ENCODE data around the gene PCSK1.

Gene PCSK1

GRCh38 chr5:96433066-96433447 is at the start of gene PCSK1:
PCSK1 (minus strand) TSS chr5:96433248; CDS start chr5:96433042, 206 bp downstream.
- no peak for DNase-seq

DNA sequence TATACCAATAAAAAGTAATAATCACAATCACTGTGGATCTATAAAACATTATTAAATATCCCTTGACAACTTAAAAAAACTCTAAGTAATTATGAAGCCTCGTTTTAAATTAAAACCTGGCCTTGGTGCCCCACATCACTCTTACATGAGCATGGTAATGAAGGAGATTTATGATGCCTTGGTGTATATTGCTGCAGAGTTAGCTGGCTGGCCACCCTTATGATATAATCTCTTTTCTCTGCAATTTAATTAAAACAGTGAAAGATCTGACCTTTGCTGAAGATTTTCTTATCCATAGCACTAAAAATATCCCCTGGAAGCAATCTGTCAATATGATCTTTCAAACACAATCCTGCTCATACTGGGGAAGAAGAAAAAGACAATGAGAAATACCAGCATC is 48.8 kb upstream of the PCSK1 start:
- no peak for DNase-seq

DNA sequence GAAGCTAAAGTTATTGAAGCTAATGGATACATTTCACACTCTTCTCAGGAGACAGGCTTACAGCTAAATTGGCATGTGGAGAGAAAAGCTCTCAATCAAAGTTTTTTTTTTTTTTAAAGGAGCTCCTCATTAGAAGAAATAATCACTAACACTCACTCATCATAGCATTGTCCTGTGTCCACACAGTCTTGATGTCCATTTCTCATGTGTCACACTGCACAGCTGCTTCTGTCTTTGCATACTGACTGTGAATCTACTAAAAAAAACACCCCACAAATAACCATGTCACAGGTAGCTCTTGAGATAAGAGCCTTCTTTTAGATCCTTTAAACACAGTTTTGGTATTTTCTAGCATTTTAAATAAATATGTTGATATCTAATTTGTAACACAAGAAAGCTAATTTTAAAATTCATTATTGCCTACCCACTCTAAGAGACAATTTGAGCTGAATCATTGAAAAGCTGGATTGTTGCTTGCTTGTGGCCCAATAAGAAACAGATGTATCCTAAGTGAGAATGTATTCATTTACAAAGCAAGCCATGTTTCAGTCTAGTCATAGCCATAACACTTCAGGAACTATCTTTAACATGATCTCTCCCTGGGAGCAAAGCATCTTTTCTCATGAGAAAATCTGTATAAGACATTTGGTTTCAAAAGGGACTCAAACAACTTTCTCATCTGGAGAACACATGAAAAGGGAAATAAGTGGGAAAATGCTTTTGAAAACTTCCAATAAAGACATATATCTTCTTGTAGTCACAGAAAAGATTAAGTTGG is 48.1 kb upstream of the PCSK1 start:
- DNase-seq = no peak

DNA sequence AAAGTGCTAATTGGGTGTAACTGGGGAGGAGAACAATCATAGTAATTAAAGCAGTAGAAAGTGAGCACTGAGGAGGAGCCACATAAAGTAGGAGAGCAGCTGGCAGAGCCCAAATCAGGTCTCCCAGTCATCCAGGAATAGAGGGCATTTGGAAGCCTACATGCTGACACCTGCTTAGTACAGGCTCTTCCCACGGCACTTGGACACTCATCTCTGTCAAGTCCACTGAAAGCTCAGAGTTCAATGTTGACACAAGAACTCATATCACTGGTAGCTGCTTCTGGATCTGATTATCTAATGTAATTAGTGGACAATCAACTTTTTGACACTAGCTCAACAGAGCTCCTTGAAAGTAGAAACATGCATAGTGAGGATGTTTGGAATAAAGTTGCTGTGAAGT is 45.9 kb upstream of the PCSK1 start:
- no peak for DNase-seq

DNA sequence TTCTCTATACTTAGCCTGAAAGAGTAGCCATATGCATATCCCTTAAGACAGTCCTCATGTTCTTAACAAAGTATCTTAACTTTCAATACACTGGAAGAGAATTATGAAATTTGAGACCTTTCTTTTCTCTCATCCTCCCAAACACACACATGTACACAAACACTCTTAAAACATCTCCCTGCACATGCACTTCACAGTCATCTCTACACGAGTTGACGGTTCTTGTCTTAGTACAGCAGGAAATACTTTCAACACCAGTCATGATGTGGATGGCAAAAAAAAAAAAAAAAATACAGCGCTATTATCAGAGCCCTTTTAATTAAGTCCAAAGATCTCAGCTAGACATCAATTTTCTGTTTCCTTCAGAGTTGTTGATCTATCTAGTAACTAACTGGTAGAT is 43.6 kb upstream of the PCSK1 start:
- DNase-seq = no peak

GRCh38 chr5:96474073-96474472 is 41.0 kb upstream of the PCSK1 start:
- DNase-seq = no peak

DNA sequence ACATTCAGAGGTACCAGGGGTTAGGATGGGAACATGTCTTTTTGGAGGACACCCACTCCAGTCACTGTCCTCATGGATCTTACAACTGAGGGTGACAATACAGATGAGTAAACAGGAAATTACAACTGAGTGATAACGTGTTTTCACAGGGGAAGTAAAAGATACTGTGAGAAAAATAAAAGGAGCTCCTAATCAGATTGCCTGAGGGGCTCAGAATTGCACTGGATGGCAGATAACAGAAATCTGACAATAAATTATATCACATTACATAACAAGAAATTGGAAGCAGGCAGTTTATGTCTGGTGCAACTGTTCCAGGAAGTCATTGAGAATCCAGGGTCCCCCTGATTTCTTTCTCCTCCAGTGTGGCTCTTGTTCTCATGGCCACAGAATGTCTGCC is 40.1 kb upstream of the PCSK1 start:
- DNase-seq = no peak

DNA sequence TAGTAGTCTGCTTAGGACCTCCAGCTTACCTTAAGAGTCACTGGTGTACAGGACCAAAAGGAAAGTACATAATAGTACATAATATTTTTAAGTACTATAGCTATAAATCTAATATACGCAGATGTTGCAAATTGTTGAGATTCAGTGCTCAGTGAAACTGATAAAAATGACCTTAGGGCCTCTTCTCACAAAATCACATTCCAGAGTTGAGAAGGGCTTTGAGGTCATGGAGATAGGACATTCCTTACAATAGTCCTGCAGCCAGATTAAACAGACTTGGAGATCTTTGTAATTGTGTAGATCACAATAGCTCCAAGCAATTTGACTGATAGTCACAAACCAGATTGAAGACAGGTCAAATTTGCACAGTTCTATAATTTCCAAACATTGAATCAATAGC is 37.7 kb upstream of the PCSK1 start:
- no peak for DNase-seq

DNA sequence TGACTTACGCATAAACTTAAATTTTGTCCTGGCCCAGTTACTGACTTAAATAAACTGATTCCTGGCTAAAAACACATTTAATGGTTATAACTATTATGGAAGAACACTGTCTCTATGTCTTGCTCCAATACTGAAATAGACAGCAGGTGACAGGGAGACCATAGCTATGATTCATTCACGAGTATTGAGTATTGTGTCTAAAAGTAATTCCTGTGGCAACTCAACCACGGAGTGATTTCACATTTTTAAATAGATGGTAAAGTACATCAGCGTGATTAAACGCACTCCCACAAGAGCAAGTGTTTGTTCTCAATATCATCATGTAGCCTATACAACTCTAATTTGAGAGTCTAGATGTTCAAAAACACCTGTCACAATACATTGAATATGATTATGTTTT is 35.9 kb upstream of the PCSK1 start:
- DNase-seq = no peak

DNA sequence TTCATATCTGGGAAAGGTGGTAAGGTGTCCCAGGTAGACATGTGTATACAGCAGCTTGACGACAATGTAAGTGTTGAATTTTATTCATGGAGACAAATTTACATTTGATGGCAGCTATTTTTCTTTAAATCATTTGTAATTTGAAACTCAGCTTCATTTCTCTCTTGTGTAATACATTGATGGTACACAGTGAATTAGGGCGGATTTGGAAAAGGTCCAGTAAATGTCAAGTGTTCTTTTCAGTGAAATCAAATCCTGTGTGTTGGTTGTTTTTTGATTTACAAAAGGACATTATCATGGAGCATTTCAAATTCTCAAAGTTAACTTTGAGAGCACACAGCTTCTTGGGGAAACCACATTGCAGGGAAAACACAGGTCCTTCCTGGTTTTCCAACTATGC is 30.0 kb upstream of the PCSK1 start:
- no peak for DNase-seq

- DNase-seq = no peak
Measured at GRCh38 chr5:96459313-96460121, 26.5 kb upstream of the PCSK1 start.

- no peak for DNase-seq
Measured at GRCh38 chr5:96458176-96458575, 25.1 kb upstream of the PCSK1 start.

GRCh38 chr5:96455789-96456188 is 22.7 kb upstream of the PCSK1 start:
- DNase-seq = no peak

DNA sequence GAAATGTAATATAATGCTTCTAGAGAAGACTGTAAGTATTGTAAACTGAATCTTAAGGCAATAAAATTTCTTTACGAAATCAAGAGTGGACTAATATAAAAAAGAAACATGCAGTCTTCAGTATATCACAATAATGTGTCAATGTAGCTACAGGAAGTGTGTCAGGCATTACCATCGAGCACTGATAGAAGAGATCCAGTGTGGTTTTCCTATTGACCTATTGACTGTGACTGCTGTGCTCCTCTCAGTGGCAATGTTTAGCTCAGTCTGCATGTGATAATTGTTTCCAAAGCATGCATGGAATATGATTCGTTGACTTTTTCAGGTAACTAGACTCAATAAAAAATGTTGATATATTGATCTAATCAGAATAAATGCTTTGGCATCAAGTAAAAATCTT is 20.3 kb upstream of the PCSK1 start:
- DNase-seq = no peak

GRCh38 chr5:96447949-96448348 is 14.9 kb upstream of the PCSK1 start:
- DNase-seq = no peak

DNA sequence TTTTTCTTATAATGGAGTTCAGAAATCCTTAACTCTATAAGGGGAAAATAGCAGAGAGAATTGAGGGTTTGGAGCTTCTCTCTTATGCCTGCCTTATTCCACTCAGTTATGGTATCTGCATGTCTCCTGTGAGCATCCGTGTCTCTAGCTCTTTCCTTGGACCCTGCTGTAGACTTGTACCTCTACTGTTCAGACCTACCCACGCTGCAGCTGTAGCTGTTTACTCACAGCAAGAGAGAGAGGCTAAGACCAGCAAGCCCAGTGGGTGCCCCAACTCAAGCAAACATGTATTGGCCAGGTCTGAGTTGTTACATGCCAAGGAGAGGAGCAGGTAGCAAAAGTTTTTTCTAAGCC is 7.1 kb upstream of the PCSK1 start:
- no peak for DNase-seq

DNA sequence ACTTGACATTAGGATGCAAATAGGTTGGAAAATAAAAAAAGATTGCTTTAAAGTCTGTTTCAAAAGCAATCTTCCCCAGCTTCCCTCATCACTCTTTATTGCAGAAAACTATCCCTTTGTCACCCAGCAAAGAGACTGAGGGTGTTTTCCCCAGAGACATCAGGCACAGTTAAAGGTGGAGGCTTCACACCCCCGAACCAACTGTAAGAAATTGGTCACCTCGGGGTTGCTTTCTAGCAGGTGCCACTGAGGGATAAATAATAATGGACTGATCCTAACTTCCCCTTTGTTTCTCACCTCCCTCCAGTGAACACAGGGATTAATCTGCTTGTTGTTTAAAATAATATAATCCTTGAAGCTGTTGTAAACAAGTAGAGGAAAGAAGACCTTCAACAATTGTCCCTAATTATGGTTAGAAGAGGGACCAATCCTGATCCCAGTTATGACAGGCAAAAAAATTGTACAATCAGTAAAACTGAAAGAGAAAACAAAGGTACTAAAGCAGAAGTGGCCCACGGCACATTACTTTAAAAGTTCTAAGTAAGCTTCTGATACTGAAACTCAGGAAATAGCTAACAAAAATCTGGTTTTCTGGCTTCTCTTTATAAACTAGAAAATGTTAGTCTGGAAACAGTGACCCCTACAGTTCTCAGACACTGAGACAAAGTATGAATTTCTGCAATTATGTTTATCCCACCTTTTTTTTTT is 6.6 kb upstream of the PCSK1 start:
- DNase-seq = no peak

- DNase-seq = peak; percentile 14
Measured at GRCh38 chr5:96434201-96434645, 1.2 kb upstream of the PCSK1 start.

DNA sequence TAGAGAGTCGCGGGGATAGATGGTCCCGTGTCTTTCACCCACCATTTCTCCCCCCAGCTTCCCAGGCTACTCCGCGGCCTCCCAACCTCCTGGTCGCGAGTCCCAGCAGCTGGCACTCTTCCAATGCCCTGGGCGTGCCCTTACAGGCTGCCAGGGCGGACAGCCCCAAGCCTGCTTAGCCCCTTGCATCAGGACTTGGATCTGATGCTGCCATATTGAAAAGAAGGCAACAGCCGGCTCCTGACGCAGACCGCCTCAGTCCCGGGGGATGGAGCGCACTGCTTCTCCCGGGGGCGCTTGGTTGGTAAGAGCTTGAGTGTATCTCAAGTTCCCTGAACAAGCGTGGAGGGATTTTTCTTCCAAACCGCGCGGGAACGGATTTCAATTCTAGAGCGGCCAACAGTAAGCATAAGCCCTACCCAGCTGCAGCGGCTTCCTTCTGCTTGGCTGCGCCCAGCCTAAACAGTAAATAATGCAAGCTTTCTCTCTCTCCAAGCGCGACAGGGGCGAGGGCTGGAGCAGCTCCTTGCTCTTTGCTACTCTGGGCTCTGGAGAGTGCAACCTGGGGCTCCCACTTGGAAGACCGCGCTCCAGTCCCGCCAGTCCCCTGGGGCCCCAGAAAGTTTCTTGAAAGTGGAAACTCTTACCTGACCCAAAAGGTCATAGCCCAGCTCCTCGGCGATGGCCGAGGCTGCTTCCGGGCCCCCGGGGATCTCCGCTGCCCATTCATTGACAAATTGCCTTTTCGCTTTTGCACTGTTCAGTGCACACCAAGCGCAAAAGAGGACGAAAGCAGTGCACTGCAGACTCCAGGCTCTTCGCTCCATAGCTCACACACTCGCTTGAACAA is 607 bp downstream of the PCSK1 start:
- DNase-seq = no peak

GRCh38 chr5:96431376-96432187 is 1.5 kb downstream of the PCSK1 start:
- DNase-seq = no peak

GRCh38 chr5:96427824-96428223 is 5.2 kb downstream of the PCSK1 start:
- DNase-seq = no peak

- DNase-seq = no peak
Measured at GRCh38 chr5:96426831-96427230, 6.2 kb downstream of the PCSK1 start.

Data from CD4-positive, alpha-beta T cell treated with Interleukin-21 for 1 hour (primary cell).